Stimulated activated naive CD4-positive, alpha-beta T cell (primary cell): ENCODE results near the gene ZNF383.
"Not testable (repeated sequence)": the region's sequence is repeated elsewhere in the genome, so short reads cannot be mapped to it uniquely, and the experiment has no call there.

Source experiments
- DNase-seq, 6 experiments: peaks; one replicate each; lab custom pipeline; 2025; lab: John Stamatoyannopoulos, UW

The ZNF383 gene

GRCh38 chr19:37292998-37293939 lies 75.3 kb downstream of the ZNF383 start:
- not testable (repeated sequence) for DNase-seq

DNA sequence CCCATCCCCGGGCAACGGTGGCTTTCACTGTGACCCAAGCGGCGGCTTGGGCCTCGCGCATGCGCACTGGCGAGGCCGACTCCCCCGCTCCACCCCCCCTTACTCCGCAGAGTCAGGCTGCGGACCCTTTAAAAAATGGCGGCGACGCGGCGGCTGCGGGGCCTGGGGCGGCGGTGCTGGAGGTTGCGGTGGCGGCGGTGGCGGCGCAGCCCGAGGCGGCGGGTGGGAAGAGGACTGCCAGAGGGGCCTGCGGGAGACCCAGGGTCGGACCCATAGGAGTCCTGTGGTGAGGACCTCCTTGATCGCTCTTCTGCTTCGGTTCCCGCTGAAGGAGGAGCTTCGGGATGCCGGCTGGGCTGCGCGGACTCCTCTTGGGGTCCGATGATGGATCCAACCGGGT lies 76.2 kb downstream of the ZNF383 start:
- not testable (repeated sequence) for DNase-seq
